Hepatocyte (in vitro differentiated cells): ENCODE data around the gene CCNT1.

Experiments
- CTCF ChIP-seq: fragments of 200-600 bp; sonication (generic); IDR thresholded peaks from 2 replicates; pipeline ENCODE4 v1.5.1; 2016; ENCODE audit warnings: antibody characterized with exemption, mild to moderate bottlenecking; ENCODE audit not compliant: poor library complexity
- EZH2 ChIP-seq: fragments of 200-600 bp; sonication (generic); IDR thresholded peaks from 2 replicates; pipeline ENCODE4 v1.6.1; 2016; ENCODE audit warnings: antibody characterized with exemption, mild to moderate bottlenecking, borderline replicate concordance

DNA sequence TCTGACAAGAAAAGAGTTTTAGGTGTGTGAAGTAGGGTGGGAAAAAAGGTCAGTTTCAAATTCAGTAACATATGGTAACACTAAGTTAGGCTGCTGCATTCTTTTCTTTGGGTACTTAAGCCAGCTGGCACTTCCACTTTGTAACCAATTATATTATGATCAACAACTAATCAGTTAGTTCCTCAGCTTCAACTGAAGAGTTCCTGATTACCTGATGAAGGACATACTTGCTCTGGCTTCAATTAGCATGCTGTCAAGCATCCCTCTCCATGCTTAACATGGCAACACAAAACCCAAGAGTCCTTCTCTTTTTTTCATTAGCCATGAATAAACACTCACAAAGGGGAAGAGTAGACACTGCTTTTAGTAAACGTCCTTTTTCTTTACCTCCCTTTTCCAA is 27.7 kb downstream of the CCNT1 start:
- TF ChIP-seq CTCF (no peak), EZH2 (no peak)
